ENCODE measurements around the gene CHST7. TPM values are rescaled to one million over a fixed set of nuclear protein-coding genes. Genes with fewer than 3 reads are reported as not detected.

The CHST7 gene
- total RNA-seq, 4 donors from 2014 or later: 7.2 to 32.0 (median 9.1) TPM

GRCh38 chrX:46610070-46610658, 36.6 kb downstream of the CHST7 start:
- TF ChIP-seq POLR2A (IDR thresholded peaks at IDR 0.05): no peak
- TF ChIP-seq, protein P1, sequence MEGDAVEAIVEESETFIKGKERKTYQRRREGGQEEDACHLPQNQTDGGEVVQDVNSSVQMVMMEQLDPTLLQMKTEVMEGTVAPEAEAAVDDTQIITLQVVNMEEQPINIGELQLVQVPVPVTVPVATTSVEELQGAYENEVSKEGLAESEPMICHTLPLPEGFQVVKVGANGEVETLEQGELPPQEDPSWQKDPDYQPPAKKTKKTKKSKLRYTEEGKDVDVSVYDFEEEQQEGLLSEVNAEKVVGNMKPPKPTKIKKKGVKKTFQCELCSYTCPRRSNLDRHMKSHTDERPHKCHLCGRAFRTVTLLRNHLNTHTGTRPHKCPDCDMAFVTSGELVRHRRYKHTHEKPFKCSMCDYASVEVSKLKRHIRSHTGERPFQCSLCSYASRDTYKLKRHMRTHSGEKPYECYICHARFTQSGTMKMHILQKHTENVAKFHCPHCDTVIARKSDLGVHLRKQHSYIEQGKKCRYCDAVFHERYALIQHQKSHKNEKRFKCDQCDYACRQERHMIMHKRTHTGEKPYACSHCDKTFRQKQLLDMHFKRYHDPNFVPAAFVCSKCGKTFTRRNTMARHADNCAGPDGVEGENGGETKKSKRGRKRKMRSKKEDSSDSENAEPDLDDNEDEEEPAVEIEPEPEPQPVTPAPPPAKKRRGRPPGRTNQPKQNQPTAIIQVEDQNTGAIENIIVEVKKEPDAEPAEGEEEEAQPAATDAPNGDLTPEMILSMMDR (IDR thresholded peaks at IDR 0.05): no peak
- Histone ChIP-seq H3K9me3 (no peaks in the 10 kb centered on the region), H3K4me1 (no peaks in the 10 kb centered on the region), H3K27me3 (no peaks in the 10 kb centered on the region), H3K4me3 (no peak overlapping the region), H3K36me3 (no peaks in the 10 kb centered on the region), H3K27ac (no peak overlapping the region)
- intact Hi-C loops (cut with DNase I; ENCODE audit: low total_unique reads): no loop called here
- no peak for DNase-seq

DNA sequence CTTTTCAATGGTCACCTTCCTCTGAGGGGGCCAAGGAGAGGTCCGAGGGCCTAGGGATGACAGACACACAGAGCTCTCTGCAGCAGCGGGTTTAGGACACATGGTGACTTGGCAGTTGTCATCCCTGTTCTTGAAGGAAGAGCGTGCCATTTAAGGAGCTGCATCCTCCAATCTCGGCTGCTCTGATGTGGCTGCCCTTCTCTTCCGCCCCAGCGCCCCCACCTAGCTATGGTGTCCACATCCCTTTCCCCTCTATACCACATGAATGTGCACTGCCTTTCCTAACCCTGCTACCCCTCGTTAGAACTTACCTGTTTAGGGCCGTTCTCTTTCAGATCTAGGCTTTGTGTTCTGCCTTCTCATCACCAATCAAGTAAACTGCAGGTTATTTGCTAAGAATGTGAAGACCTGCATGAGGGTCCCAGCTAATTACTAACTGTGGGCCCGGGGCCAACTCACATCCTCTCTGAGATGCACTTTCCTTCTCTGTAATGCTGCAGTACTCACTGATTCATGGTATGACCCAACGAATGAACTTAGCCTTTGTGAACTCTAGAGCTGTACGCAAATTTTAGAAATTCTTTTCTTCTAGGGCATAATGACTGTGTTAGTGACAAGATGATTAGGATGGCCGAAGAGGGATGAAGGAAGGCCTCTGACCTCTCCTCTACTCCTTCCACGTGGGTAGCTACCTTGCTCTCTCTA, 38.2 kb downstream of the CHST7 start:
- H3K4me3 ChIP-seq: no peak overlapping the region
- H3K4me1 ChIP-seq: no peaks in the 10 kb centered on the region
- TF ChIP-seq, protein P1 (IDR thresholded peaks at IDR 0.05): no peak
- TF ChIP-seq POLR2A (IDR thresholded peaks at IDR 0.05): no peak
- DNase-seq: no peak
- no peaks in the 10 kb centered on the region for H3K9me3 ChIP-seq
- no peaks in the 10 kb centered on the region for H3K36me3 ChIP-seq
- H3K27ac ChIP-seq: no peak overlapping the region
- H3K27me3 ChIP-seq: no peaks in the 10 kb centered on the region
- intact Hi-C loops (cut with DNase I; ENCODE audit: low total_unique reads): no loop called here

DNA sequence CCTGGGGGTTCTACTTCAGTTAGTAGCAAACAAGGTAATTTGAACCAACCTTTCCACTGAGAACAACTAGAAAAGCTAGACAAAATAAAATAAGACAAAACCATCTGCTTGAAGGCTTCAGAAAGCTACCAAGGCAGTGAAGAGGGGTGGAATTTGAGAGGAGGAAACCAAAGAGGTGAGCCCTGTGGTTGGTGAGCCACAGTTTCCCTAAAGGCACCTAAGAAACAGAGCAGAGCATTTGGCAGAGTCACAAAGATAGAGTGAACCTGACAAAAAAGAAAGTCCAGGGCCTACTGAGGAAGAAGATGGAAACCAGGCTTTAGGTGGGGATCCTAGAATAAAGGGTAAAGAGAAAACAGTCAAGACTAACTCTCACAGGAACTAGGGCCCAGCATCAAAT, 44.3 kb downstream of the CHST7 start:
- no peaks in the 10 kb centered on the region for H3K9me3 ChIP-seq
- H3K27ac ChIP-seq: no peak overlapping the region
- H3K4me1 ChIP-seq: no peaks in the 10 kb centered on the region
- TF ChIP-seq POLR2A (IDR thresholded peaks at IDR 0.05): no peak
- TF ChIP-seq, protein P1 (IDR thresholded peaks at IDR 0.05): no peak
- H3K4me3 ChIP-seq: no peak overlapping the region
- no peak for DNase-seq
- intact Hi-C loops (cut with DNase I; ENCODE audit: low total_unique reads): no loop called here
- H3K36me3 ChIP-seq: no peaks in the 10 kb centered on the region
- no peaks in the 10 kb centered on the region for H3K27me3 ChIP-seq

- Histone ChIP-seq H3K4me1 (no peaks in the 10 kb centered on the region), H3K4me3 (no peak overlapping the region), H3K27me3 (no peaks in the 10 kb centered on the region), H3K9me3 (no peaks in the 10 kb centered on the region), H3K27ac (no peak overlapping the region), H3K36me3 (no peaks in the 10 kb centered on the region)
- no peak for TF ChIP-seq POLR2A (IDR thresholded peaks at IDR 0.05)
- TF ChIP-seq, protein P1 (IDR thresholded peaks at IDR 0.05): no peak
- DNase-seq: no peak
- intact Hi-C loops (cut with DNase I; ENCODE audit: low total_unique reads): no loop called here
Measured at GRCh38 chrX:46618947-46619346, 45.4 kb downstream of the CHST7 start.

DNA sequence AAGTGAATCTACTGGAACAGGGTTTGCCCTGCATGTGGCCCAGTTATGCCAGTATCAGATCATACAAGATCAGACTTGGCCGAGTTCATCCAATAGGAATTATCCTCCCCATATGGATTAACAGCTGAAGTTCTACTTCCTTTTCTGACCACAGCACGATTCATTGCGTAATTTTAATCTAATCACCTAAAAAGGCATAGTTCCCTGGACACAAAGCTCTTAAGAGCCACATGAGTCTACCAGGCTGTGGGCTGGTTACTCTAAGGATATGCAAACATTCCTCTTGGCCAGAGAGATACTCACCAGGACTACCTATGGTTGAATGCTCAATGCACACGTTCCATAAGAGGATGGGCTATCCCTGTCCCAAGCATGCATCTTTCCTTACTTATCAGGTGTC, 46.9 kb downstream of the CHST7 start:
- Histone ChIP-seq H3K4me3 (no peak overlapping the region), H3K4me1 (no peaks in the 10 kb centered on the region), H3K27ac (no peak overlapping the region), H3K27me3 (no peaks in the 10 kb centered on the region), H3K9me3 (no peaks in the 10 kb centered on the region), H3K36me3 (no peaks in the 10 kb centered on the region)
- TF ChIP-seq, protein P1 (IDR thresholded peaks at IDR 0.05): no peak
- no peak for TF ChIP-seq POLR2A (IDR thresholded peaks at IDR 0.05)
- intact Hi-C loops (cut with DNase I; ENCODE audit: low total_unique reads): no loop called here
- DNase-seq: no peak

All from uterus (tissue), 4 donors.